ENCODE measurements around the gene DGKG. TPM values are rescaled to one million over a fixed set of nuclear protein-coding genes. Genes with fewer than 3 reads are reported as not detected.

DGKG gene
- polyA plus RNA-seq, 1 donor (not counting 4 experiments of a cell fraction or from before 2014, with no cell fraction given): 0.22 TPM

DNA sequence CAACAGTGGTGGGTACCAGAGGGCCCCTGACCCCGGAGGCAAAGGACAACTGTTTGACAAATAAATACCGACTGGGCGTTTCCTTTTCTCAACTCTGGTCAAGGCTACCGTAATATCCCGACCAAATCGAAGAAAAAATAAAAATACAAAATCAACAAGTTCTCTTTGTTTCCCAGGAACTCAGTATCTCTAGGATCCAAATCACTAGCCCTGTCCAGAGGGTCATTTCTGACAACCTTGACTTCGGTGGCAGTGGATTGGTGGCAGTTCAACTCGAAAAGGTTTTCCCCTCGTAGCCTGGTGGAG, 456 bp upstream of the DGKG start:
- Histone ChIP-seq H3K9me1 (ENCODE audit: control insufficient read depth, extremely low read depth, insufficient read depth, low read length) (no peaks in the 10 kb centered on the region), H3K9ac (ENCODE audit: control insufficient read depth, extremely low read depth, insufficient read depth, low read length) (no peak overlapping the region), H3K36me3 (ENCODE audit: control insufficient read depth in 2 of 2, extremely low read depth in 1 of 2, insufficient read depth in 2 of 2, low read length in 2 of 2) (no peaks in the 10 kb centered on the region), H3K27me3 (ENCODE audit: control insufficient read depth, extremely low read depth, insufficient read depth, low read length) (peaks cover 69% of the 10 kb centered on the region), H3K27ac (ENCODE audit: control insufficient read depth, insufficient read depth, low read length) (no peak overlapping the region), H4K20me1 (ENCODE audit: control insufficient read depth, extremely low read depth, insufficient read depth, low read length) (no peaks in the 10 kb centered on the region), H2AFZ (ENCODE audit: control insufficient read depth, low read length) (no peak overlapping the region), H3K4me3 (ENCODE audit: control insufficient read depth in 2 of 3, extremely low read depth in 1 of 3, insufficient read depth in 2 of 3, low read depth in 1 of 3, low read length in 3 of 3) (no peak overlapping the region), H3K9me3 (ENCODE audit: control insufficient read depth, low read depth, low read length) (no peaks in the 10 kb centered on the region), H3K4me1 (ENCODE audit: control insufficient read depth, extremely low read depth, insufficient read depth, low read length) (no peaks in the 10 kb centered on the region), H3K79me2 (ENCODE audit: control insufficient read depth, insufficient read depth, low read length) (no peaks in the 10 kb centered on the region), H3K4me2 (ENCODE audit: control insufficient read depth, extremely low read depth, insufficient read depth, low read depth, low read length) (peak overlapping the region; percentile 52)
- no peak for DNase-seq (ENCODE audit: low read depth, low spot score)
- TF ChIP-seq, protein P1, sequence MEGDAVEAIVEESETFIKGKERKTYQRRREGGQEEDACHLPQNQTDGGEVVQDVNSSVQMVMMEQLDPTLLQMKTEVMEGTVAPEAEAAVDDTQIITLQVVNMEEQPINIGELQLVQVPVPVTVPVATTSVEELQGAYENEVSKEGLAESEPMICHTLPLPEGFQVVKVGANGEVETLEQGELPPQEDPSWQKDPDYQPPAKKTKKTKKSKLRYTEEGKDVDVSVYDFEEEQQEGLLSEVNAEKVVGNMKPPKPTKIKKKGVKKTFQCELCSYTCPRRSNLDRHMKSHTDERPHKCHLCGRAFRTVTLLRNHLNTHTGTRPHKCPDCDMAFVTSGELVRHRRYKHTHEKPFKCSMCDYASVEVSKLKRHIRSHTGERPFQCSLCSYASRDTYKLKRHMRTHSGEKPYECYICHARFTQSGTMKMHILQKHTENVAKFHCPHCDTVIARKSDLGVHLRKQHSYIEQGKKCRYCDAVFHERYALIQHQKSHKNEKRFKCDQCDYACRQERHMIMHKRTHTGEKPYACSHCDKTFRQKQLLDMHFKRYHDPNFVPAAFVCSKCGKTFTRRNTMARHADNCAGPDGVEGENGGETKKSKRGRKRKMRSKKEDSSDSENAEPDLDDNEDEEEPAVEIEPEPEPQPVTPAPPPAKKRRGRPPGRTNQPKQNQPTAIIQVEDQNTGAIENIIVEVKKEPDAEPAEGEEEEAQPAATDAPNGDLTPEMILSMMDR (optimal IDR thresholded peaks at IDR 0.05 in 1 of 3, IDR thresholded peaks at IDR 0.05 in 1 of 3, conservative IDR thresholded peaks at IDR 0.05 in 1 of 3; ENCODE audit: extremely low read depth in 1 of 3, insufficient read depth in 2 of 3, low read length in 3 of 3): no peak
- no peak for TF ChIP-seq EZH2 (IDR thresholded peaks at IDR 0.05; ENCODE audit: low read length)
- dilution Hi-C loops (cut with MboI; ENCODE audit: extremely low pct_ligation_motif_present, low sequenced_read_pairs): no loop called here
- no peak for FAIRE-seq

DNA sequence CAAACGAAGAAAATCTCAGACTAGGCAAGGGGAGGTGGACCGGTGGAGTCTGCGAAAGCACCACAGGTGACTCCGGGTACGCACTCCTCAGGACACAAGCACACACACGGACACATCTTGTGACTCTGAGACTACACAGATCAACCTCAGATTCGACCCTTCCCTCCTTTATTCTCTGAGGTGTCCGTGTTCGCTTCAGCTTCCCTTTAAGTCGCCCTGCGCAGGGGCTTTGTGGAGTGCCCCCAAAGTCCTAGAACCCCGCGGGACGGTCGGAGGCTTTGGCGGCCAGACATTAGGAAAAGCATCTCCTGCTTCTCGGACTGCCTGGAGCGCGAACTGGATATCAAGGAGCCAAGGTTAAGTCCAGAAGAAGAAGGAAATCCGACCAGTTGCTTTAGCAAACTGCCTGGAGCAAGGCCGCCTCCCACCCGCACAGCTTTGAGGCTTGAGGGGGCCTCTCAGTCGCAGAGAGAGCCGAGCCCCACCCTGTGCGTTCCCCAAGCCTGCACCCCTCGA, 730 bp downstream of the DGKG start:
- H3K36me3 ChIP-seq (ENCODE audit: control insufficient read depth in 2 of 2, extremely low read depth in 1 of 2, insufficient read depth in 2 of 2, low read length in 2 of 2): no peaks in the 10 kb centered on the region
- H3K79me2 ChIP-seq (ENCODE audit: control insufficient read depth, insufficient read depth, low read length): no peaks in the 10 kb centered on the region
- no peaks in the 10 kb centered on the region for H3K9me1 ChIP-seq (ENCODE audit: control insufficient read depth, extremely low read depth, insufficient read depth, low read length)
- no peak overlapping the region for H3K4me3 ChIP-seq (ENCODE audit: control insufficient read depth in 2 of 3, extremely low read depth in 1 of 3, insufficient read depth in 2 of 3, low read depth in 1 of 3, low read length in 3 of 3)
- no peaks in the 10 kb centered on the region for H4K20me1 ChIP-seq (ENCODE audit: control insufficient read depth, extremely low read depth, insufficient read depth, low read length)
- H3K4me2 ChIP-seq (ENCODE audit: control insufficient read depth, extremely low read depth, insufficient read depth, low read depth, low read length): no peak overlapping the region
- H3K9ac ChIP-seq (ENCODE audit: control insufficient read depth, extremely low read depth, insufficient read depth, low read length): no peak overlapping the region
- DNase-seq (ENCODE audit: low read depth, low spot score): no peak
- FAIRE-seq: no peak
- TF ChIP-seq EZH2 (IDR thresholded peaks at IDR 0.05; ENCODE audit: low read length): peak; percentile 92
- TF ChIP-seq, protein P1 (optimal IDR thresholded peaks at IDR 0.05 in 1 of 3, IDR thresholded peaks at IDR 0.05 in 1 of 3, conservative IDR thresholded peaks at IDR 0.05 in 1 of 3; ENCODE audit: extremely low read depth in 1 of 3, insufficient read depth in 2 of 3, low read length in 3 of 3): no peak
- dilution Hi-C loops (cut with MboI; ENCODE audit: extremely low pct_ligation_motif_present, low sequenced_read_pairs): no loop called here
- no peaks in the 10 kb centered on the region for H3K4me1 ChIP-seq (ENCODE audit: control insufficient read depth, extremely low read depth, insufficient read depth, low read length)
- H3K9me3 ChIP-seq (ENCODE audit: control insufficient read depth, low read depth, low read length): no peaks in the 10 kb centered on the region
- peaks cover 66% of the 10 kb centered on the region for H3K27me3 ChIP-seq (ENCODE audit: control insufficient read depth, extremely low read depth, insufficient read depth, low read length)
- no peak overlapping the region for H2AFZ ChIP-seq (ENCODE audit: control insufficient read depth, low read length)
- no peak overlapping the region for H3K27ac ChIP-seq (ENCODE audit: control insufficient read depth, insufficient read depth, low read length)

Data from keratinocyte (primary cell).